HG02885 (cell line): ENCODE data around the gene SOX13.

Experiments
- ATAC-seq: cut with Tn5 transposase; IDR thresholded peaks from one replicate; pipeline ENCODE4 v1.9.1; 2021; ENCODE audit warnings: mild to moderate bottlenecking; ENCODE audit not compliant: unreplicated experiment, poor library complexity

SOX13 gene

GRCh38 chr1:204128464-204128963 lies 55.6 kb downstream of the SOX13 start:
- ATAC-seq, result no peak

DNA sequence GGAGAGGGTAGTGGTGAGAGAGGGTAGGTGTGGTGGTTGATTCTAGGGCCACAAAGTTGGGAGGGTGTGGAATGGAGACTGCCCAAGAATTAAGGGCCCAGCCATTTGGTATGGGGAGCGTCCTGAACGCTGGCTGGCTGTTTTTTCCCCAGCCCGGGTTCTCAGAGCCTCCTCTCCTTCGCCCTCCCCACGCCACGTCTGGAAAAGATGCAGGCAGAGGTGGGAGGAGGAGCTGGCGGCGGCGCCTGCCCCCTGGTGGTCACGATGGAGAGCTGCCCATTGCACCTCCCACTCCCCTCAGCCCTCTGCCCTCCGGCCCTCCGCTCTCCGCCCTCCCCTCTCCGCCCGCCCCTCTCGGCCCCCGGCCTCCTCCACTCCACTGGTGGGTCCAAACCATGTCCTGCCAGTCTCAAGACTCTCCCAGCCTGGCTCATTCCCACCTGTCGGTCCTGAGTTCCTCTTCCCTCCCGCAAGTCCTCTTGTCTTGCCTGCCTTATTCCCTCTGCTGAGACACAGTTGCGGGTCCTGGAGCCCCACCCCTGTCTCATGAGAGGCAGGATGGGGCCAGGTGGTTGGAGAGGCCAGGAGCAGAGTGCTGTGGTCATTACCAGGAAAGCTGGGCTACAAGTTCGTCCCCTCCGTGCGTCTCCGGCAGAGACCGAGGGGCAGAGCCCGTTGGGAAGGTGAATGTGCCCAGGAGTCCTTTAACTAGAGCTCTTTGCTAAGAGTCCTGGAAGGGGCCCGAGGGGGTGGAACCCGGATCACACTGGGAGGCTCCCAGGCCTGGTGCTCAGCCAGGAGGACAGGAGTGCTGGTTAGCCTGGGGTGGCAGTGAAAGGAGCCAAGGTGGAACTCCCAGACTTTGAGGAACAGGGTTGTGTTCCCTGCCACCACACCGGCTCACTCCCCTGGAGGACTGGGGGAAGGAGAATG lies 56.3 kb downstream of the SOX13 start:
- ATAC-seq, result peak; percentile 38

- ATAC-seq, result no peak
Measured at GRCh38 chr1:204130178-204130577, 57.3 kb downstream of the SOX13 start.

DNA sequence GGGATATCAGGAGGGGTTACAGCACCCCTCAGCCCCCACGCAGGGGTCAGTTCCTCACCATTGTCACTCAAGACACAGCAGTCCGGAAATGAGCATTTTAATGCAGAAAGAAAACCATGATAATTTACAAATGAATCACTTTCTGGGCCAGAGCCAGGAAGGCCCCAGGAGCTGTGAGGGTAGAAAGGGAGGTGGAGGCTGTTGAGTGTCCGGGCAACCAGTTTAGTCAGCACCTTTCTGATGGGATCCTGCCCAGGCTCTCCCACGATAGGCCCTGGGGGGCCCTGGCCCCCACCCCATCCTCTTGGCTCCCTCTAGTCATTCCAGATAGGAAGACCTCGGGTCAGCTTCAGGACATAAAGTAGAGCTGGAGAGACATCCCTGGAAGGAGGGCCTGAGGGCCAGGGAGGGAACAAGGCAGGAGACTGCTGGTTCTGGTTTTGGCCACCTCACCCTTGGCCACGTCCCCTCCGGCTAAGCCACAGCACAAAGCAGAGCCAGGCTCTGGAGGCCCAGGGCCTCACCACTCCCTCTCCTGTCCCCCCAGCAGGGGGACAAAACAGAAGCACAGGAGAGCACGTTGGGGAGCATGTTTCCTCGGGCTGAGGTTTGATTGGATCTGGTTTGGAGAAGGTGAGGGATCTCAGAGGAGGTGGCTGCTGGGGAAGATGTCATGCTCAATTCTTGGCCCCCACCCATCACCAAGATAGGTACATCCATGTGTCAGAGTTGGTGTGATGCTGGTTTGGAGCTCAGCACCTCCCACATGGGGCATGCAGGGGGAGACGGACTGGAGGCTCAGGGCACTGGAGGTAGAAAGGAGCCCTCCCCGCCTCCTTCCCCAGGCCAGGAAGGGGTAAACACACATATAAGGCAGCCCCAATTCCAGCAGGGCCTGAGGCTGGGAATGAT lies 58.3 kb downstream of the SOX13 start:
- ATAC-seq, result no peak

GRCh38 chr1:204131978-204132377 lies 59.1 kb downstream of the SOX13 start:
- no peak for ATAC-seq

GRCh38 chr1:204132718-204133117 lies 59.8 kb downstream of the SOX13 start:
- no peak for ATAC-seq

DNA sequence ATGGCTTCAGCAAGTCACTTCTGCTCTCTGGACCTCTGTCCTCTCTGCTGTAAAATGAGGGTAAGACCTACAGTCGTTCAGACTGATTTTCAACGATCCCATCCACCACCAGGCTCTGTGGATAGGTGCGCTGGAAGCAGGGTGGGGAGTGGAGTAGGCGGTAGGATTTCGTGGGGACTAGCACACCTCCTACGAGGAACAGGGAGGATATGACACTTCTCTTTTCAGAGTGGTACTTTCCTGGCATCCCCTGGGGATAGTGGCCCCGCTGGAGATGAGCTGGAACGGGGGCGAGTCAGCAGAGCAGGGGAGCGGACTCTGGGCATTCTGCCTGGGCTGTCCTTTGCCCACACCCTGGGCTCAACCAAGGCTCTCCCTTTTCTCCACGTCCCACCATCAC lies 61.2 kb downstream of the SOX13 start:
- ATAC-seq, result no peak

- no peak for ATAC-seq
Measured at GRCh38 chr1:204136814-204137213, 63.9 kb downstream of the SOX13 start.

DNA sequence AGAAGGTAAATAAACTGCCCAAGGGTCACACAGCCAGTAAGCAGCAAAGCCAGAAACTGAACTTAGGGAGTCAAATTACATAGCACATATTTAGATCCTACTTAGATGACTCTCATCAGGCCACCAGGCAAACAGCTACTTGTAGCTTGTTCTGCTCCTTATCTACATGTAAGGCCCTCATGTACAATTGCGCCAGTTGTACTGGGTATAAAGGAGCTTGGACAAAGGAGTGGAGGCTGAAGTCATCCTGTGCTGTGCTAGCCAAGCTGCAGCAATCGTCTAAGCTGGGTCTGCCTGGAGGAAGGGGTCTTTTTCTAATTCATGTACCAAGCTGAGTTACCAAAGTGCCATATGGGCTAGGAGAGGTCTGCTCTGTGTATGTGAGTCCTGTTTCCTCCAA lies 66.2 kb downstream of the SOX13 start:
- ATAC-seq, result no peak

DNA sequence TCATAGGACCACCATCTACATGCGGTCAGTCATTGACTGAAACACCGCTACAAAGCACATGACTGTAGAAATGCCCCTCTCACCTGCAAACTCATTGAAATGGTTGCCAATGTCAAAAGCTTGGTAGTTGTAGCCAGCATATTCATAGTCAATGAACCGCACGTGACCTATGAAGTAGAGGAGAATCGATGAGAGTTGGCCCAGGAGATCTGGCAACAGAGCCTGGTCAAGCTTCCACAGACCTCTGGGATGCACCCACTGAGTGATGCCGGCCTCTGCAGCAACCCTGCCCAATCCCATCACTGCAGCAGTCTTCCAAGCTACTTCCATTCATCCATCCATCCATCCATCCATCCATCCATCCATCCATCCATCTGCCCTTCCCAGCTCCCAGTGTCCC lies 67.0 kb downstream of the SOX13 start:
- ATAC-seq, result no peak

DNA sequence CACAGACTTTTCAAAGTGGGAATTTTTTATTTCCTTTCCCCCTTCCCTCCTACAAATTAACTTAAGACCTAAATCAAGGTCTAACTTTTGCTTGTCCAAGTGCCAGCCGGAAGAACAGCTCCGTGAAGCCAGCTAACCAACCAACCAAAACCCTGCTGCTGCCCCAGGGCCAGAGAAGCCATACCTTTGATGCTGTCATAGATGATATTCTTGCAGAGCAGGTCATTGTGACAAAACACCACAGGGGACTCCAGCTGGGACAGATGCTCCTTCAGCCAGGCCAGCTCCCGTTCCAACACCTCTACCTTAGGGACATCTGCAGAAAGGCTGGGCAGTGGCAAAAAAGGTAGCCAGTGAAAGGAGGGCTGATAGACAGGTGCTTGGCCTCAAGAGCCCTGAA lies 68.2 kb downstream of the SOX13 start:
- ATAC-seq, result no peak

DNA sequence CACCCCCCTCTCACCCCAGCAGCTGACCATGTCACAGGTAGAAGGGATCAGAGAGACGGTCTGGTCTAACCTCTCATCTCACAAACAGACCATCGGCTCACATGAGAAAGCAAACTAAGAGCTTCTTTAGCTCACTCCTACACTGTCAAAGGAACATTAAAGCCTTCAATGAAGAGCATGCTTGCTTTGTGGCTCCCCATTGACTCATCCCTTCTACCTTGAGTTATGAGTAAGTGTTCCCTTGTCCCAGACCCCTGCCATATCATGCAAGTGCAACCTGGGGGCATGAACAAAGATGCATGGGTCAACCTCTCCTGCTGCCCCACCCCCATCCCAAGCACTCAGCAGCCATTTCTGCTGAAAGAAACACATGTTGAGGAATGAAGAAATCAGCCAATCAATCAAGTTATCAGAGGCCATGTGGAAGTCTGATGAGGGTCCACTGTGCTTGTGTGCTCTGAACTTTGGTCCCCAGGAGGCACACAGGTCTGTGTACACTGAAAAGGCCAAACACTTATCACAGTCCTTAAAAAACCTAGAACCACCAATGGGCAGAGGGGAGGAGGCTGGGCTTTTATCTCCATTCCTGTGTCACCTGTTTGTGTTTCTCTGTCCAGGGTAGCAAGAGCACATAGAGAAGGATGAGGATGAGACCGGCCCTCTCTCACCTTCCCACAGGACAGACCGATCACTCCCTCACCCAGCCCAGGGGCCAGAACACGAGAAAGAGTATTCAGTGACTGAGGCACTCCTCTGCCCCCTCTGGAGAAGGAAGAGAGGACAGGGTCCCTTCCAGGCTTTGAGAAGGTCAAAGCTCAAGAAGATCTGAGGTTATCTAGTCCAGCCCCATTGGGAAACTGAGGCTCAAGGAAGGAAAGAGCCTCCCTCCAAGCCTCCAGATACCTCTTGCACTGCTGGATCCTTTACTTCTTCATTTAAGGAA lies 69.4 kb downstream of the SOX13 start:
- ATAC-seq, result no peak

DNA sequence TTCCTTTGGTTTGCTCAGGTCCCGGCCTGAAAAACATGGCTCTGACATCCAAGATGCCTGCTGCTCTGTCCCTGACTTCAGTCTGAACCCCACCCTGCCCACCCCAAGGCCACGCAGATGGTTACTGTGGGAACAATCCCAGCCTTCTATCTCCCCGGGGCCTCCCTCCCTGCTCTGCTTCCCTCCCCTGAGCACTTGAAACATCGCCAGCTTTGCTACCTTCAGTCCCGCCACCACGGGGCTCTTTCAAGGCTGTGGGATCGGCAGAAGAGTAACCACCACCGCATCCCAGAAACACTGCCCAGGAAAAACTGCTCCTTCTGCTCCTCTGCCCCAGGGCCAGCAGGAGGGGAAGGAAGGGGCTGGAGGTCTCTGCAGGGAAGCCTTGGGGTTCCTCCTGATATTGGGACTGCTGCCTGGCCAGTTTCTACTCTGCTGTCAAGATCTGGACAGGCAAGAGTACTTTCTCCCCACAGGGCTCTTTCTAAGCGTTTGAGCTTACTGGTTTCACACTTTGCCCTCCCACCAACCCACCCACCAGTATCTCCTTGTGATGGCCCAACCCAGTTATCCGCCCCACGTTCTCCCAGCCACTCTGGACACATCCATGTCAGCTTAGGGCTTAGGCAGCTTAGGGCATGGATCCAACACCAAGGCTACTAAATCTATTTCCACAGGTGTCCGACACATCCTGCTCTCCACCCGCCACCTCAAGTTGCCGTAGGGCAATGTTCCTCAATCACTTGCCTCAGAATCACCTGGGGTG lies 70.5 kb downstream of the SOX13 start:
- no peak for ATAC-seq

DNA sequence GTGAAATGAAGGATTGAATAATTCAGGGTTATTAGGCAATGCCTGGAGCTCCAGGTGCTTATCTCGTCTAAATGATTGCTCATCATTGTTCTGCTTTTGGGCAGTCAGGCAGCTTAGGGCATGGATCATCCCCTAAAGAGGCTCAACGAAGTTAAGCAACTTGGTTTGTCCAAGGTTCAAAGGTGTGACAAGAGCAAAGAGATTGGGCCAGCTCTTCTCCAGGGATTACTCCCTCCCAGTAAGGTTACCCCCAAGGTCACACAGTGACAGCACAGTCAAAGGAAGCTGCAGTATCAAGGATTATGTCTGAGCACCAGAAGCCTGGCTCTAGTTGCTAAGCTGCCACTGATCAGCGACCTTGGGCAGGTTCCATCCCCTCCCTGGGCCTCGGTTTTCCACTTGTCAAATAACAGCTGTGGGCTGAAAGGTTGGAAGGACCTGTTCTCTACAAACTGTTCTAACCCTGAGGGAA lies 72.2 kb downstream of the SOX13 start:
- ATAC-seq, result no peak

- no peak for ATAC-seq
Measured at GRCh38 chr1:204146309-204146708, 73.4 kb downstream of the SOX13 start.

DNA sequence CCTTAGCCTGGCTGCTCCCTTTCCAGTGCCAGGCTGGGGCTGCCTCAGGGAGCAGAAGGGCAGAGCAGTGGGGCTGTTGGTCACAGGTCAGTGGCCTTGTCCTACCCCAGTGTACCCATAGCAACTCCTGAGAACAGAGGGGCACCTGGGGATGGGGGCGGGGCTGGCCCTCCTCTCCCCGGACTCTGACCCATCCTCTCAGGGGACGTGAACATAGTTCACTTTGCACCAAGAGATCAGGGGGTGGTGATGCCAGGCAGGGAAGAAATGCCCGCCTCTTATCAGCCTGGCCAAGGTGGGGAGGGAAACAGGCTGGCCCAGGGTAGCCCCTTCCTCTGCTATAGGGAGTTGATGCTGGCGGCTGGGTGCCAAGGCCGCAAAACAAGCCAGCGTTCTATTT lies 74.0 kb downstream of the SOX13 start:
- ATAC-seq, result no peak

DNA sequence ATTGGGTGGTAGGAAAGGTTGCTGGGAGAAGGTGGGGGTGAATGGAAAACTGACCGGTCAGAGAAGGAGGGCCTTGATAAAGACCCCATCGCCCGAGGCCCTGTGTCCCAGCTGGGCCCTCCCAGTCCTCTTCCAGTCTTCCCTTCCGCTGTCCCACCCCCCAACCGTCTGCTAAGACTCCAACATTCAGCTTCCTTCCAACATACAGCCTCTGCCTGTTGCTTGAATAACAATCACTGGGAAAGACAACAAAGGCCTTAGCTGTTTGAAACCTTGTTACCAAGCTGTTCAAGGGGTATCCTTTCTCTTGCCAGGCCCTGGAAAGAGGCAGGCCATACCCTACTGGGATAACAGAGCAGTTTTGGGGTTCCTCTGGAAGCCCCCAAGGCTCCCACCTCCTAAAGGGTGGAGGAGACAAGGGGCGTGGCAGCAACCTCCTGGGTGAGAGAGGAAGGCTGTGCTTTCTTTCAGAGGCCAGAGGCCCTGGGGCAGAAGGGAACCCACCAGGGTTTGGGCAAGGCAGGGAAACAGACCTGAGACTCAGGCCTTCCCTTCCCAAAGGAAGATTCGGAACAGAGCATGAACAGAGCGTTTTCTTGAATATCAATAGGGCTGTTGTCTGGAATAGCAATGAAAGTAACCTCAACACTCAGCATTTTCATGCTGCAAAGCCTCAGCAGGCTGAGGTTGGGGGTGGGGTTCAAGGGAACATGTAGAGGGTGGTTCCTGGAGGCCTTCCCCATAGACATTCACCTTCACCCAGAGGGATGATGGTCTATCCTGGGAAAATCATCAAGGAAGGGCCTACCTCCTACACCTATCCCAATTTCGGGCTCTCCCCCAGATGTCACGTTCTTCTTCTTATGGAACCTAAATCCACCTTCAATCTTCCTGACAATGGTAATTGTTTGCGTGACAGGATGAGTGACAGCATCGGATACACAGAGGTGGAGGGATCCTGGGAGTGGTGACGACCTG lies 74.8 kb downstream of the SOX13 start:
- ATAC-seq, result no peak

- ATAC-seq, result no peak
Measured at GRCh38 chr1:204149107-204149506, 76.2 kb downstream of the SOX13 start.
